ENCODE data around the gene MVP. TPM values are rescaled to one million over a fixed set of nuclear protein-coding genes. Genes with fewer than 3 reads are reported as not detected.

The MVP gene
- total RNA-seq, 2 donors from 2014 or later, result 427 to 450 TPM

GRCh38 chr16:29896841-29897240 is 76.6 kb downstream of the MVP start:
- Histone ChIP-seq H3K4me3 (no peak overlapping the region), H3K9ac (ENCODE audit: low read depth in 2 of 2, low read length in 2 of 2) (no peak overlapping the region), H3K4me1 (peaks cover 5% of the 10 kb centered on the region), H3K9me3 (no peaks in the 10 kb centered on the region), H3K36me3 (no peaks in the 10 kb centered on the region), H3K27me3 (no peaks in the 10 kb centered on the region), H3K27ac (no peak overlapping the region)
- DNase-seq, result no peak
- intact Hi-C loops (cut with DNase I), result no loop called here
- TF ChIP-seq, protein P1, sequence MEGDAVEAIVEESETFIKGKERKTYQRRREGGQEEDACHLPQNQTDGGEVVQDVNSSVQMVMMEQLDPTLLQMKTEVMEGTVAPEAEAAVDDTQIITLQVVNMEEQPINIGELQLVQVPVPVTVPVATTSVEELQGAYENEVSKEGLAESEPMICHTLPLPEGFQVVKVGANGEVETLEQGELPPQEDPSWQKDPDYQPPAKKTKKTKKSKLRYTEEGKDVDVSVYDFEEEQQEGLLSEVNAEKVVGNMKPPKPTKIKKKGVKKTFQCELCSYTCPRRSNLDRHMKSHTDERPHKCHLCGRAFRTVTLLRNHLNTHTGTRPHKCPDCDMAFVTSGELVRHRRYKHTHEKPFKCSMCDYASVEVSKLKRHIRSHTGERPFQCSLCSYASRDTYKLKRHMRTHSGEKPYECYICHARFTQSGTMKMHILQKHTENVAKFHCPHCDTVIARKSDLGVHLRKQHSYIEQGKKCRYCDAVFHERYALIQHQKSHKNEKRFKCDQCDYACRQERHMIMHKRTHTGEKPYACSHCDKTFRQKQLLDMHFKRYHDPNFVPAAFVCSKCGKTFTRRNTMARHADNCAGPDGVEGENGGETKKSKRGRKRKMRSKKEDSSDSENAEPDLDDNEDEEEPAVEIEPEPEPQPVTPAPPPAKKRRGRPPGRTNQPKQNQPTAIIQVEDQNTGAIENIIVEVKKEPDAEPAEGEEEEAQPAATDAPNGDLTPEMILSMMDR (IDR thresholded peaks at IDR 0.05), result no peak

GRCh38 chr16:29897333-29897732 is 77.1 kb downstream of the MVP start:
- Histone ChIP-seq H3K9me3 (no peaks in the 10 kb centered on the region), H3K36me3 (no peaks in the 10 kb centered on the region), H3K4me1 (peaks cover 5% of the 10 kb centered on the region), H3K27me3 (no peaks in the 10 kb centered on the region), H3K4me3 (no peak overlapping the region), H3K9ac (ENCODE audit: low read depth in 2 of 2, low read length in 2 of 2) (no peak overlapping the region), H3K27ac (no peak overlapping the region)
- intact Hi-C loops (cut with DNase I), result no loop called here
- no peak for DNase-seq
- TF ChIP-seq, protein P1 (IDR thresholded peaks at IDR 0.05), result no peak

Other genes with a start within 250 kb of the MVP start
- gene SPN, start 157.2 kb upstream of the MVP start, total RNA-seq, result 1 to 10 TPM; 2.3 to 3.7 TPM
- gene QPRT, start 141.3 kb upstream of the MVP start, total RNA-seq, result 100 to 1,000 TPM in 1 of 2 donors, 10 to 100 TPM in 1; 54.7 to 102 TPM
- 1 to 10 TPM; 1.7 TPM for gene C16orf54, start 74.5 kb upstream of the MVP start, total RNA-seq
- 100 to 1,000 TPM; 280 to 758 TPM for gene ZG16, start 42.2 kb upstream of the MVP start, total RNA-seq
- 100 to 1,000 TPM in 1 of 2 donors, 10 to 100 TPM in 1; 60.7 to 150 TPM for gene KIF22, start 29.7 kb upstream of the MVP start, total RNA-seq
- 100 to 1,000 TPM; 286 to 441 TPM for gene MAZ, start 13.9 kb upstream of the MVP start, total RNA-seq
- 1 to 10 TPM; 1.4 to 1.7 TPM for gene PRRT2, start 8.3 kb upstream of the MVP start, total RNA-seq
- gene PAGR1, start 4.3 kb upstream of the MVP start, total RNA-seq, result 10 to 100 TPM; 16.0 to 45.0 TPM
- gene CDIPT, start 42.8 kb downstream of the MVP start, total RNA-seq, result 10 to 100 TPM; 58.1 to 62.7 TPM
- 10 to 100 TPM; 11.2 to 12.1 TPM for gene SEZ6L2, start 79.1 kb downstream of the MVP start, total RNA-seq
- 1 to 10 TPM; 1.5 to 3.9 TPM for gene ASPHD1, start 80.0 kb downstream of the MVP start, total RNA-seq
- 10 to 100 TPM; 17.7 to 28.8 TPM for gene KCTD13, start 105.8 kb downstream of the MVP start, total RNA-seq
- gene TMEM219, start 141.6 kb downstream of the MVP start, total RNA-seq, result 100 to 1,000 TPM; 149 to 174 TPM
- 10 to 100 TPM; 37.4 to 62.3 TPM for gene TAOK2, start 153.4 kb downstream of the MVP start, total RNA-seq
- gene HIRIP3, start 175.2 kb downstream of the MVP start, total RNA-seq, result 10 to 100 TPM in 1 of 2 donors, 1 to 10 TPM in 1; 7.5 to 18.4 TPM
- gene INO80E, start 175.8 kb downstream of the MVP start, total RNA-seq, result 10 to 100 TPM; 46.9 to 80.2 TPM
- gene DOC2A, start 190.6 kb downstream of the MVP start, total RNA-seq, result 10 to 100 TPM in 1 of 2 donors, 1 to 10 TPM in 1; 4.8 to 12.9 TPM
- gene C16orf92, start 202.7 kb downstream of the MVP start, total RNA-seq, result not detected
- gene TLCD3B, start 210.8 kb downstream of the MVP start, total RNA-seq, result under 1 TPM; 0.16 to 0.49 TPM
- 1,000 to 10,000 TPM; 2,396 to 2,926 TPM for gene ALDOA, start 245.3 kb downstream of the MVP start, total RNA-seq